Measurements from ENCODE around the gene IQSEC1.

DNA sequence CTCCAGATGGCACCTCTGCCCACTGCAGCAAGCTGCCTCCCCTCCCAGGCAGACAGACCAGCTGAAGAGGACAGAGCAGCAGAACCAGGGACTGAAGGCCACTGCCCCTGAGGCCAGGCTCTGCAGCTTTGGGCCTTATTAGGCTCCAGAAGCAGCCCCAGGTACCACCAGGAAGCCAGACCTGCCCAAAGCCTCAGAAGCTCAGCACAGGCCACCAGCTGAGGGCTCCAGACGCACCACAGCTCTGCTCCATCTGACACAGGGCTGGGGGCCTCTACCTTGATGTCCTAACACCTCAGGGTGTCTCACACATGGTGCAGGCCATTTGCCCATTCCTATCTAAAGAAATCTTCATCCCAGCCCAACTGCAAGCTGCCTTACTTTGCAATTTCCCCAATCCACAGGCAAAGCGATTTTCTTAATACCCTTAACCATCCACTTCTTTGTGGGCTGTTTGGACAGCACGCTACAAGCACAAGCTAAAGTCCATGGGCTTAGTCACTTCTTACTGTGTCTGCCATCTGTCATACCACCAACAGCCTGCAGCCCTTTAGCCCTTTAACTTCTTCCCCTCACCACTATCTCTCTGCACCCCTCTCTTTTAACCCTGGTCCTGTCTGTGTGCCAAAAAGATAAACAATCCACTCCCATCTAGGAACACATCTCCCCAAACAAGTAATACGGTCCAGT lies 112.1 kb downstream of the IQSEC1 start:
- TF ChIP-seq, protein P1, sequence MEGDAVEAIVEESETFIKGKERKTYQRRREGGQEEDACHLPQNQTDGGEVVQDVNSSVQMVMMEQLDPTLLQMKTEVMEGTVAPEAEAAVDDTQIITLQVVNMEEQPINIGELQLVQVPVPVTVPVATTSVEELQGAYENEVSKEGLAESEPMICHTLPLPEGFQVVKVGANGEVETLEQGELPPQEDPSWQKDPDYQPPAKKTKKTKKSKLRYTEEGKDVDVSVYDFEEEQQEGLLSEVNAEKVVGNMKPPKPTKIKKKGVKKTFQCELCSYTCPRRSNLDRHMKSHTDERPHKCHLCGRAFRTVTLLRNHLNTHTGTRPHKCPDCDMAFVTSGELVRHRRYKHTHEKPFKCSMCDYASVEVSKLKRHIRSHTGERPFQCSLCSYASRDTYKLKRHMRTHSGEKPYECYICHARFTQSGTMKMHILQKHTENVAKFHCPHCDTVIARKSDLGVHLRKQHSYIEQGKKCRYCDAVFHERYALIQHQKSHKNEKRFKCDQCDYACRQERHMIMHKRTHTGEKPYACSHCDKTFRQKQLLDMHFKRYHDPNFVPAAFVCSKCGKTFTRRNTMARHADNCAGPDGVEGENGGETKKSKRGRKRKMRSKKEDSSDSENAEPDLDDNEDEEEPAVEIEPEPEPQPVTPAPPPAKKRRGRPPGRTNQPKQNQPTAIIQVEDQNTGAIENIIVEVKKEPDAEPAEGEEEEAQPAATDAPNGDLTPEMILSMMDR (IDR thresholded peaks at IDR 0.05; ENCODE audit: extremely low read depth in 1 of 2, insufficient read depth in 1 of 2, low read depth in 1 of 2, low read length in 2 of 2): no peak
- no peak for TF ChIP-seq POLR2A (IDR thresholded peaks at IDR 0.05; ENCODE audit: low read depth, low read length)
- TF ChIP-seq POLR2AphosphoS5 (IDR thresholded peaks at IDR 0.05; ENCODE audit: insufficient read depth, low read depth, low read length): no peak
- no peak for TF ChIP-seq EZH2 (IDR thresholded peaks at IDR 0.05; ENCODE audit: borderline replicate concordance, low read depth, low read length, severe bottlenecking)
- TF ChIP-seq JUN (IDR thresholded peaks at IDR 0.05; ENCODE audit: borderline replicate concordance, insufficient read depth, insufficient read length, low read depth): no peak
- TF ChIP-seq MYC (IDR thresholded peaks at IDR 0.05; ENCODE audit: low read depth, low read length): no peak
- TF ChIP-seq FOS (IDR thresholded peaks at IDR 0.05; ENCODE audit: borderline replicate concordance, insufficient read depth, low read length): no peak
- TF ChIP-seq GATA2 (IDR thresholded peaks at IDR 0.05; ENCODE audit: insufficient read depth, insufficient read length, low read depth, low read length): no peak
